ENCODE results near the gene NTRK2. TPM values are rescaled to one million over a fixed set of nuclear protein-coding genes. Genes with fewer than 3 reads are reported as not detected.

NTRK2 gene
- total RNA-seq, 1 experiment from 2014 or later, result not detected

DNA sequence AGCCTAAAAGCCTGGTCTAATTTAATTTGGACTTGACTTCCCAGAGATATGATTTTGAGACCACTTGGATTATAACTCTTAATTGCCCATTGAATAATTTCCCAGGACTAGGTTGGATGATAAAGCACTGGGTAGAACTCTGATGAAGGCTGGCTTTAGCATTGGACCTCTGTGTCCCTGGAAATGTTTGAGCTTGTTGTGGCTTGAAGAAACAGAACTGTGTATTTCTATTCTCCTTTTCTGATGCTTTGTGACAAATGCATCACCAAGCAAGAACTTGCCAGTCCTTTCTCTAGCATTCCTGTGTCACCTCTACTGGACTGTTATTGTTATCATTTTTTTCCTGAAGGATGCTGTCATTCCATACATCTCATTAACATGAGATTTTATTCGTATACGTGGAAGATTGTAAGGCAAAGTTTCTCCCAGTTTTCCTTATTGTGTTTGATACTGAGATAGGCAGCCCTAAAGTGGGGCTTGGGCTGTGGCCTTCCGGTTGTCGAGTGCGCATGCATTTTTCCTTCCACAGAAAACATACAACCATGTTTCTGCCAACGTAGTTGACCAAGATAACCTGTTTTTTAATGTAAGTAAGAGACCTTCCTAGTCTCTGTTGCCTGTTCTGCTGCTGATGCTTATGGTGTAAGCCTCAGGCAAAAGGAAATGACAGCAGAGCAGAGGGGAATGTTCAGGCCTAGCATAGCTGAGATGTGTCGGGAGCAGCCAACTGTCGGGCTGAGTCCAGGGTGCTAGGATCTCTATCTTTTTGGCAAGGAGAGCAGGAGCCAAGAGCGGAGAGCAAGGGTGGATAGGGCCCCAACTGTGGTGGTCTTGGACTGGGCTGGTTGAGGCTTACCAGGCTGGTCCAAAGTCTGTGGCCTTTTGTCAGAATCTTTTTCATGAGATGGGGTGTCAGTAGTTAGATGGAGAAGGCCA, 2.3 kb downstream of the NTRK2 start:
- DNase-seq, result no peak
- no peak overlapping the region for H3K4me2 ChIP-seq
- no peaks in the 10 kb centered on the region for H3K79me2 ChIP-seq (ENCODE audit: low read depth)
- no peaks in the 10 kb centered on the region for H3F3A ChIP-seq (ENCODE audit: insufficient read depth, low read depth)
- TF ChIP-seq EZH2 (IDR thresholded peaks at IDR 0.05; ENCODE audit: low read depth), result no peak
- TF ChIP-seq CTCF (conservative IDR thresholded peaks at IDR 0.05), result no peak
- no TSS peak for BruUV-seq (replicated peaks)
- no peaks in the 10 kb centered on the region for H3K9me2 ChIP-seq (ENCODE audit: insufficient read depth)
- no peaks in the 10 kb centered on the region for H4K20me1 ChIP-seq (ENCODE audit: insufficient read depth)
- H3K4me3 ChIP-seq, result no peak overlapping the region
- ChIA-PET POLR2A (ENCODE audit: unreplicated experiment) (no interaction called here), CTCF (no interaction called here)
- no peaks in the 10 kb centered on the region for H3K36me3 ChIP-seq (ENCODE audit: low read depth)
- H3K4me1 ChIP-seq (replicated peaks; ENCODE audit: insufficient read depth), result no peaks in the 10 kb centered on the region
- no peaks in the 10 kb centered on the region for H3K9me3 ChIP-seq (ENCODE audit: insufficient read depth, low read depth)
- peaks cover 7% of the 10 kb centered on the region; the same call in 1 of the 2 replicates for H3K27me3 ChIP-seq (ENCODE audit: insufficient read depth, low read depth)
- H2AFZ ChIP-seq, result no peak overlapping the region
- no peak overlapping the region for H3K27ac ChIP-seq
- intact Hi-C loops (cut with micrococcal nuclease; ENCODE audit: unreplicated experiment), result no loop called here

GRCh38 chr9:84673806-84674205, 4.3 kb downstream of the NTRK2 start:
- no peak overlapping the region for H2AFZ ChIP-seq
- no peaks in the 10 kb centered on the region for H3K9me2 ChIP-seq (ENCODE audit: insufficient read depth)
- H4K20me1 ChIP-seq (ENCODE audit: insufficient read depth), result no peaks in the 10 kb centered on the region
- H3K36me3 ChIP-seq (ENCODE audit: low read depth), result no peaks in the 10 kb centered on the region
- POLR2A ChIA-PET (ENCODE audit: unreplicated experiment), result no interaction called here
- H3K27ac ChIP-seq, result no peak overlapping the region
- H3K79me2 ChIP-seq (ENCODE audit: low read depth), result no peaks in the 10 kb centered on the region
- no peak overlapping the region for H3K4me3 ChIP-seq
- H3K4me1 ChIP-seq (replicated peaks; ENCODE audit: insufficient read depth), result no peaks in the 10 kb centered on the region
- intact Hi-C loops (cut with micrococcal nuclease; ENCODE audit: unreplicated experiment), result no loop called here
- CTCF ChIA-PET, result no interaction called here
- TF ChIP-seq EZH2 (IDR thresholded peaks at IDR 0.05; ENCODE audit: low read depth), result no peak
- no peak for TF ChIP-seq CTCF (conservative IDR thresholded peaks at IDR 0.05)
- no peaks in the 10 kb centered on the region for H3K9me3 ChIP-seq (ENCODE audit: insufficient read depth, low read depth)
- H3F3A ChIP-seq (ENCODE audit: insufficient read depth, low read depth), result no peaks in the 10 kb centered on the region
- peaks cover 7% of the 10 kb centered on the region; the same call in 1 of the 2 replicates for H3K27me3 ChIP-seq (ENCODE audit: insufficient read depth, low read depth)
- H3K4me2 ChIP-seq, result no peak overlapping the region
- no TSS peak for BruUV-seq (replicated peaks)
- DNase-seq, result no peak

DNA sequence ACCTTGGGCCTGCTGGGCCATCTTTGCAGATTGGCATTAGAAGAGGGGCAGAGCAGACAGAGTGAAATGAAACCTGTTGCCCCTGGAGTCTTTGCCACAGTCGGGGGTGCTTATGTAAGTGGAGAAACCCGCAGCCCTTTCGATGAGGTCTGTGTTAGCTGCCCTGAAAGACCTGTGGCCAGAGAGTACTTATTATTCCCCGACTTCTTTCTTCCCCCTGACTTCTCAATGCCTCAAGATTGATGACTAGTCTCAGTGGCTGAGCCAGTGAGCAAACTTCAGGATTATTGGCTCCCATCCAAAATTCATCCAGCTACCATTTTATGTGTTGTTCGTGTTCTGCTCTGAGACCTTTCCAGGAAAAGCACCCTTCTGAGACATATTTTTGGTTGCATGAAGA, 7.6 kb downstream of the NTRK2 start:
- no peaks in the 10 kb centered on the region for H3K9me2 ChIP-seq (ENCODE audit: insufficient read depth)
- no peak overlapping the region for H3K27ac ChIP-seq
- H3K9me3 ChIP-seq (ENCODE audit: insufficient read depth, low read depth), result no peaks in the 10 kb centered on the region
- no peak overlapping the region for H3K4me3 ChIP-seq
- no peaks in the 10 kb centered on the region for H3K4me1 ChIP-seq (replicated peaks; ENCODE audit: insufficient read depth)
- H3F3A ChIP-seq (ENCODE audit: insufficient read depth, low read depth), result no peaks in the 10 kb centered on the region
- no peak for DNase-seq
- no peak overlapping the region for H3K4me2 ChIP-seq
- H2AFZ ChIP-seq, result no peak overlapping the region
- intact Hi-C loops (cut with micrococcal nuclease; ENCODE audit: unreplicated experiment), result no loop called here
- no peaks in the 10 kb centered on the region for H4K20me1 ChIP-seq (ENCODE audit: insufficient read depth)
- POLR2A ChIA-PET (ENCODE audit: unreplicated experiment), result interaction anchor here (0.6 kb wide), 1 partner anchor 181 kb away, joined by 3 read pairs; no protein-coding TSS in a partner anchor
- BruUV-seq (replicated peaks), result no TSS peak
- peaks cover 9% of the 10 kb centered on the region; the same call in 1 of the 2 replicates for H3K27me3 ChIP-seq (ENCODE audit: insufficient read depth, low read depth)
- TF ChIP-seq EZH2 (IDR thresholded peaks at IDR 0.05; ENCODE audit: low read depth), result no peak
- TF ChIP-seq CTCF (conservative IDR thresholded peaks at IDR 0.05), result no peak
- H3K79me2 ChIP-seq (ENCODE audit: low read depth), result no peaks in the 10 kb centered on the region
- CTCF ChIA-PET, result no interaction called here
- H3K36me3 ChIP-seq (ENCODE audit: low read depth), result no peaks in the 10 kb centered on the region
